HCT116 (cell line): ENCODE measurements around the gene TMEM260.

Experiments
- CTCF ChIP-seq, 3 experiments: fragments of 200-600 bp in 1 of 3; sonication (generic) in 1 of 3; IDR thresholded peaks in 2 of 3; conservative IDR thresholded peaks in 1 of 3; 2 replicates each; pipeline ENCODE4 v1.5.1; 2012 to 2017; ENCODE audit warnings: low read depth in 2 of 3, low read length in 2 of 3, antibody characterized with exemption in 1 of 3, borderline replicate concordance in 1 of 3, control low read depth in 1 of 3, mild to moderate bottlenecking in 1 of 3, mixed read lengths in 1 of 3, mixed run types in 1 of 3, moderate library complexity in 1 of 3; ENCODE audit not compliant: insufficient read depth in 1 of 3
- EZH2 ChIP-seq: fragments of 200-600 bp; sonication (generic); IDR thresholded peaks from 2 replicates; pipeline ENCODE4 v1.6.1; 2017; ENCODE audit warnings: antibody characterized with exemption, mixed run types
- POLR2AphosphoS5 ChIP-seq: IDR thresholded peaks from 2 replicates; pipeline ENCODE4 v1.6.1; 2011; ENCODE audit warnings: mild to moderate bottlenecking, low read depth, low read length, moderate library complexity

DNA sequence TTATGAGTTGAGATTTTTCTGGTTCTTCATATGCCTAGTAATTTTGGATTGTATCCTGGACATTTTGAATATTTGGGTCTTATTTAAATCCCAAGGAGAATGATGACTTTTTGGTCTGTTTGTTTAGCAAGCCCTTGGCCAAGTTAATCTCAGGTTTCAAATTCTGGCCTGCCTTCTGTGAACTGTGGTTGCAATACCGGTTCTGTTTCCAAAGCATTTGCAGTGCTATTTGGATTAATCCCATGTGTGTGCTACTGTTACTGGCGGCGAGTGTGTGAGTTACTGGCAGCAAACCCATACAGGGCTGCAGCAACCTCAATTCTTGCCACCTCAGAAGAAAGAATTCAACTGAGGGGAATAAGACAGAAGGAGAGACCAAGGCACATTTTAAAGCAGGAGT, 51.1 kb downstream of the TMEM260 start:
- TF ChIP-seq POLR2AphosphoS5 = no peak
- TF ChIP-seq EZH2 = no peak
- no peak for TF ChIP-seq CTCF (IDR thresholded peaks at IDR 0.05 in 2 of 3, conservative IDR thresholded peaks at IDR 0.05 in 1 of 3; ENCODE audit: borderline replicate concordance in 1 of 3, insufficient read depth in 1 of 3, low read depth in 2 of 3, low read length in 2 of 3)
